Neutrophil (primary cell): Measurements from ENCODE around the gene KIF23.

Experiments
- H3K27ac ChIP-seq: fragments of 200-600 bp; sonication (generic); 2 replicates; pipeline ENCODE4 v1.5.1; 2016; ENCODE audit warnings: mild to moderate bottlenecking, moderate library complexity
- H3K27me3 ChIP-seq: fragments of 200-600 bp; sonication (generic); 2 replicates; pipeline ENCODE4 v1.6.0; 2016; ENCODE audit warnings: mild to moderate bottlenecking
- H3K36me3 ChIP-seq: fragments of 200-600 bp; sonication (generic); 2 replicates; pipeline ENCODE4 v1.5.1; 2017
- H3K4me1 ChIP-seq, 2 experiments: fragments of 200-600 bp in 1 of 2; sonication (generic) in 1 of 2; 1 replicate in 1 of 2; 2 replicates in 1 of 2; pipeline versions ENCODE4 v1.5.1 to v1.6.1; 2013 to 2016; ENCODE audit warnings: low read depth in 1 of 2, low read length in 1 of 2, mild to moderate bottlenecking in 1 of 2, moderate library complexity in 1 of 2; ENCODE audit not compliant: control insufficient read depth in 1 of 2, insufficient read depth in 1 of 2
- H3K4me3 ChIP-seq, 2 experiments: fragments of 200-600 bp in 1 of 2; sonication (generic) in 1 of 2; 1 replicate in 1 of 2; 2 replicates in 1 of 2; pipeline ENCODE4 v1.5.1; 2013 to 2016; ENCODE audit warnings: low read depth in 1 of 2, low read length in 1 of 2, mild to moderate bottlenecking in 1 of 2, moderate library complexity in 1 of 2
- H3K9me3 ChIP-seq: fragments of 200-600 bp; sonication (generic); 2 replicates; pipeline ENCODE4 v1.5.1; 2016
- TF ChIP-seq, protein P1 (sequence below): fragments of 200-600 bp; sonication (generic); IDR thresholded peaks from 2 replicates; pipeline ENCODE4 v1.5.1; 2016; ENCODE audit warnings: antibody characterized with exemption

Gene KIF23

DNA sequence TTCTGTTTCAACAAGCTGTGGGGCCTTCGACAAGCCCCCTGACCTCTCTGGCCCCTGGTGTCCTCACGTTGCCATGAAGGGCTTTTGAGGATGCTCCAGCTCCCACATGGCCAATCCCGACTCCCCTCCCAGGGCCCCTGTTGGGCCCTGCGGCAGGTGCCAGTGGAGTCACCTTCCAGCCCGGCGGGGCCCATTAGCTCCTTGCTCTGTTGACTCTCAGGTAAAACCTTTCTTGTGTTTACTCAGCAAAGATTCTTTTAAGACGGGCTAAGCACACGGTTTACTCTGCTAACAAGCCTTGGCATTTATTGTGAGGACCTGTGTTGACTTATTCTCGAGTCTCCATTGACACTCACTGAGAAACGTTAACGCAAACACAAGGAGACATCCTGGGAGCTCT, 53.5 kb downstream of the KIF23 start:
- H3K4me1 ChIP-seq = peaks cover 7% of the 10 kb centered on the region in 2 experiments
- TF ChIP-seq, protein P1, sequence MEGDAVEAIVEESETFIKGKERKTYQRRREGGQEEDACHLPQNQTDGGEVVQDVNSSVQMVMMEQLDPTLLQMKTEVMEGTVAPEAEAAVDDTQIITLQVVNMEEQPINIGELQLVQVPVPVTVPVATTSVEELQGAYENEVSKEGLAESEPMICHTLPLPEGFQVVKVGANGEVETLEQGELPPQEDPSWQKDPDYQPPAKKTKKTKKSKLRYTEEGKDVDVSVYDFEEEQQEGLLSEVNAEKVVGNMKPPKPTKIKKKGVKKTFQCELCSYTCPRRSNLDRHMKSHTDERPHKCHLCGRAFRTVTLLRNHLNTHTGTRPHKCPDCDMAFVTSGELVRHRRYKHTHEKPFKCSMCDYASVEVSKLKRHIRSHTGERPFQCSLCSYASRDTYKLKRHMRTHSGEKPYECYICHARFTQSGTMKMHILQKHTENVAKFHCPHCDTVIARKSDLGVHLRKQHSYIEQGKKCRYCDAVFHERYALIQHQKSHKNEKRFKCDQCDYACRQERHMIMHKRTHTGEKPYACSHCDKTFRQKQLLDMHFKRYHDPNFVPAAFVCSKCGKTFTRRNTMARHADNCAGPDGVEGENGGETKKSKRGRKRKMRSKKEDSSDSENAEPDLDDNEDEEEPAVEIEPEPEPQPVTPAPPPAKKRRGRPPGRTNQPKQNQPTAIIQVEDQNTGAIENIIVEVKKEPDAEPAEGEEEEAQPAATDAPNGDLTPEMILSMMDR = no peak
- no peaks in the 10 kb centered on the region for H3K9me3 ChIP-seq
- H3K4me3 ChIP-seq = no peak overlapping the region
- no peaks in the 10 kb centered on the region for H3K36me3 ChIP-seq
- H3K27ac ChIP-seq = no peak overlapping the region
- no peaks in the 10 kb centered on the region for H3K27me3 ChIP-seq

DNA sequence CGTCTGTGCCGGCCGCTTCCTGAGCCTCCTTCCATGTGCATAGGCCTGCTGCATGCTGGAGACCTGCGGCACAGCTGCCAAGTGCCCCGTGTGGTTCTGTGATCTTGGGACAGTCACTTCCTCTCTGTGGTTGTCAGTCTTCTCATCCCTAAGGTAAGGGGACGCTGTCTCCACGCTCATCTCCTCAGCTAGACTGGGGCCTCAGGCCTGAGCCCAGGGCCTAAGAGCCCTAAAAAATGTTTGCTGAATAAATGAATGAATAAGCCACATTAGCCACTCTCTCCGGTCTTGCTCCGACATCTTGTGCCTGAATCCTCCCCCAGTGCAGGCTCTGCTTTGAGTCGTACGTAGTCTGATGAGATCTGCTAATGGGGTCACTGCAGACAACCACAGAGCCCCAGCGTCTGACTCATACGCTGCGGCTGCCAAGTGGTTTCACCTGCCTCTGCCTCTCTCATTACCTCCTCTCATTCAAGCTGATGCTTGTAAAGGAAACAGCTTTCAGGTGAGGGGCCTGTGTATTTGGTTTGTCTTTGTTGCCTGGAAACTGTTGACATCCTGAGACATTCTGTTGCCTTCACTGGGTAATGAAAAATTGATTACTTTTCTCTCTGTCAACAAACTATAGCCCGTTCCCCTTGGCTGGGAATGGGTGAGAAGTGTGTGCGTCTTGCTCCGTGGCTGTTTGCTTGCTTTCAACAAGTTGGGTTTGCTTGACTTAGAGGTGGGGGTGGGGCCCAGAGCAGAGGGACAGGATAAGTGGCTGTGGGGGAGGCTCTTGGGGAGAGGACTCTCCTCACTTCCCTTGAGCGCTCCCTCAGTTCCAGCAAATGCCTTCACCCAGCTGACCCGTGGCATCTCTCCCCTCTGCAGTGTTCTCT, 54.3 kb downstream of the KIF23 start:
- TF ChIP-seq, protein P1 = no peak
- Histone ChIP-seq H3K27ac (no peak overlapping the region), H3K9me3 (no peaks in the 10 kb centered on the region), H3K4me3 (no peak overlapping the region), H3K4me1 (no peaks in the 10 kb centered on the region), H3K27me3 (no peaks in the 10 kb centered on the region), H3K36me3 (no peaks in the 10 kb centered on the region)

DNA sequence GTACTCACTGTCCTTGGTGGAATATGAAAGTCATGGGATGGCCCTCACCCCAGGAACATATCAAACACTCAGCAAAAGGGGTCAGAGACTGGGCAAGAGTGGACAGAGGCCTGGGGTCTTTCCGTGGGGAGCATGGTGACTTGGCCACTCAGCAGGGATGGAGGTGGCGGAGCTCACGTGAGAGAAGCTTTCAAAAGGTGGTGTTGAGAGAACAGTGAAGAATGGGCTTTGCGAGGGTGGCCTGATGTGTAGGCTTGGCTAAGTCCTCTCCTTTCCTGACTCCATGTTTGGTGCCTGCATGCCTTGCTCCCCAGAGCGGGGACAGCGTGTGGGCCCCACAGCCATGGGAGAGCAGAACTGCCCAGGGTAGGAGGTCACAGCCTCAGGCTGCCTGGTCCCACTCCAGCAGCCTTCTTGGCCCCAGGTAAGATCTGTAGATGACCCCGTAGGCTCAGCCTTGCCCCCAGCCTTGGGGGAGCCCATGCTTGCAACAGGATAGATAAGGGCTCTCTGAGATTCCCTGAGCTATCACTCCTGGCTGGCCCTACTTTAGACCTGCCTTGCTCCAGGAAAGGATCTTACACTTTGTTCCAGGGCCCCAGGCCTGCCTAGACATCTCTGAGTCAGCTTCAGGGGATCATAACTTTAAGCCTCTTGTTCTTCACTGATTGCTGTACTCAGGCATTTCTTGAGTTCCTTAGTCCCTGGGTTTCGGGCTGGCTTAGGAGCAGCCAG, 55.5 kb downstream of the KIF23 start:
- Histone ChIP-seq H3K27me3 (no peaks in the 10 kb centered on the region), H3K4me3 (no peak overlapping the region), H3K36me3 (no peaks in the 10 kb centered on the region), H3K27ac (no peak overlapping the region), H3K9me3 (no peaks in the 10 kb centered on the region), H3K4me1 (no peaks in the 10 kb centered on the region)
- TF ChIP-seq, protein P1 = no peak

DNA sequence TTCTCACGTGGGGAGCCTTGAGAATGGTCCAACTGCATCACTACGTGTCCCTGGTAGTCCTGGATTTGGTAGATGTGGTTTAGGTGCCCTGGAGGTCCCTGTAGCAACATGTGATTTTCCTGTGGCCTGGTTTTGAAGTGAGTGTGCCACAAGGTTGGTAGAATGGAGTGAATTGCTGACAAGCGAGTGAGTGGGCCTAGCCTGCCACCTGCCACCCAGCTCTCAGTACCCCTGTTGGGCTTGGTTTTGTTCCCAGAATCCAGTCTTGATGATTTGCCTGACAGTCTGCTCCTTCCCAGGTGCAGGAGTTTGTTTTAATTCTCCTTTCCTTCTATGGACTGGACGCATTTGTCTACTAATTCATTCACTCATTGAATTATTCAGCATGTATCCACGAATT, 57.9 kb downstream of the KIF23 start:
- Histone ChIP-seq H3K27ac (no peak overlapping the region), H3K4me3 (no peak overlapping the region)
- TF ChIP-seq, protein P1 = no peak

DNA sequence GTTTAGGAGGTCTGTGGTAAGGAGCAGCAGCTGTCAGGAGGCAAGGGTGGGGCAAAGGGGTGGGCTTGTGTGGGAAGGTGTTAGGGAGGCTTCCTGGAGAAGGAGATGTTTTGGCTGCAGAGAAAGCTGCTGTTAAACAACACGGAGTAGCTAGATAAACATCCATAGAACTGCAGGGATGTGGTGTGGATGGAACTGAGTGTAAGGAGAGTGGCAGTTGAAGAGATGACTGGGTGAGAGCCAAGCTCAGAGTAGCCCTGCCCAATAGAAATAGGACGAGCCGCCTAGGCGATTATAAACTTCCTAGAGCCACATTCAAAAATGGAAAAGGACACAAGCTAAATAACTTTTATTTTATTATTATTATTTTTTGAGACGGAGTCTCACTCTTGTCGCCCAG, 58.4 kb downstream of the KIF23 start:
- no peak overlapping the region for H3K27ac ChIP-seq

More for the DNA sequence above, 57.9 kb downstream of the KIF23 start:
- Histone ChIP-seq H3K36me3 (no peaks in the 10 kb centered on the region), H3K4me1 (no peaks in the 10 kb centered on the region), H3K27me3 (no peaks in the 10 kb centered on the region), H3K9me3 (no peaks in the 10 kb centered on the region)

More for the DNA sequence above, 58.4 kb downstream of the KIF23 start:
- TF ChIP-seq, protein P1 = no peak
- H3K4me1 ChIP-seq = no peaks in the 10 kb centered on the region
- no peaks in the 10 kb centered on the region for H3K36me3 ChIP-seq
- H3K9me3 ChIP-seq = no peaks in the 10 kb centered on the region
- no peak overlapping the region for H3K4me3 ChIP-seq
- H3K27me3 ChIP-seq = no peaks in the 10 kb centered on the region
